NAMALWA (cell line): Measurements from ENCODE around the gene GNB5.
A peak's percentile ranks its signal among the peaks of the same experiment; 100 is the strongest.
"Not testable (repeated sequence)": the region's sequence is repeated elsewhere in the genome, so short reads cannot be mapped to it uniquely, and the experiment has no call there.

Experiments used
- DNase-seq: peaks from one replicate; pipeline ENCODE4 v3.0.0-alpha.2; 2015; ENCODE audit warnings: low spot score

GNB5 gene

DNA sequence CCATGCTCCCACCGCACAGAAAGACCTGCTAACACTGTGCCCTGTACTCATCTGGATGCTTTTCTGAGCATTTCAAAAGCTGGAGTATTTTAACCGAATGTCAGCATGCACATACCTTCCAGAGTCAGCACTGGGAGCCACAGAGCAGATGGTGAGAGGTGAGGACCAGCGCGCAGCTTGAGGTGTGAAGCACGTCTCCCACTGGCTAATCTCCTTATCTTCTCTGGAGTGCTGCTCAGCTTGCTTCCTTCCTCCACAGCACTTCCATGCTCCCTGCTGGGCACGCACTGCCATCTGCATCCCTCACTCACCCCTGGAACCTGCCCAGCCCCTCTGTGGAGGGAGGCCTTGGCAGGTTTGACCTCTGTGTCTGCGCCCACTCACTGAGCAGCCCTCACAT is at the start of gene GNB5:
TSS of gene GNB5 (minus strand) at position 186 of the 400 bp plus-strand sequence. CDS start 6,716 bp downstream, outside the sequence.
- no peak for DNase-seq

DNA sequence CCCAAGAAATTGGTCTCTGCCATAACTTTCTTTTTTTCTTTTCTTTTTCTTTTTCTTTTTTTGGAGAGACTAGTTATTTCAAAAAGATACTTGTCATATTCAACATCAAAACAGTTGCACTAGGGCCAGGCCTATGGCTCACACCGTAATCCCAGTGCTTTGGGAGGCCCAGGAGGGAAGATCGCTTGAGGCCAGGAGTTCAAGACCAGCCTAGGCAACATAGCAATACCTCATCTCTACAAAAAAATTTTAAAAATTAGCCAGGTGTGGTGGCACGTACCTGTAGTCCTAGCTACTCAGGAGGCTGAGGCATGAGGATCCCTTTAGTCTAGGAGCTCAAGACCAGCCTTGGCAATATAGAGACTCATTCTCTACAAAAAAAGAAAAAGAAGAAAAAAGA is 49.0 kb upstream of the GNB5 start:
- no peak for DNase-seq

DNA sequence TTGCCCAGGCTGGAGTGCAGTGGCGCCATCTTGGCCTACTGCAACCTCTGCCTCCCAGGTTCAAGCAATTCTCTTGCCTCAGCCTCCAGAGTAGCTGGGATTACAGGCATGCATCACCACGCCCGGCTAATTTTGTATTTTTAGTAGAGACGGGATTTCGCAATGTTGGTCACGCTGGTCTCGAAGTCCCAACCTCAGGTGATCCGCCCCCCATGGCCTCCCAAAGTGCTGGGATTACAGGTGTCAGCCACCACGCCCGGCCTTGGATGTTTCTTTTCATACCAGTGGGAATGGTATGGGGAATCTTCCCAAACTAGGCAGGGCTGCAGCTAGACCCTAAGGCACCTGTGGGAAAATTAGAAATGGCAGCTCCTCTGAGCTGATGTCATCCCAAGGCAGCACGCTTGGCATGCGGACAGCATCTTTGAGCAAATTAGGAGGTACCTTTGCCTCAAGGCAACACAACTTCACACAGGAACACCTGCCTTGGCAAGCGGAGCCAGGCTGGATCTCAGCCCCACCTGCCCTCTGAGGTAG is 47.9 kb upstream of the GNB5 start:
- DNase-seq: not testable (repeated sequence)

DNA sequence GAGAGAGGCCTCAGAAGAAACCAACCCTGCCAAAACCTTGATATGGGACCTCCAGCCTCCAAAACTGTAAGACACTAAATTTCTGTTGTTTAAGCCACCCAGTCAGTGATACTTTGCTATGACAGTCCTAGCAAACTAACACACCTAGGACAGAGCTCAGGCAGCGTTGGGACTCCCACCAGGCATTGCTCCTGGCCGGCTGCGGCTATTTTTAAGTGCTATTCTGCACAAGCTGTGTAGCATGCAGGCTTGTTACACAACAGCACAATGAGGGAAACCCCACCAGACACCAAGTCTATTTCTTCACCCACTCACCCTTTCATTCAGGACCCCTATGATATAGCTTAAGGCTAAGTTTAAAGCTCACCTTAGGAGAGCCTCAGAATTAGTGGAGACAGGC is 47.0 kb upstream of the GNB5 start:
- no peak for DNase-seq

DNA sequence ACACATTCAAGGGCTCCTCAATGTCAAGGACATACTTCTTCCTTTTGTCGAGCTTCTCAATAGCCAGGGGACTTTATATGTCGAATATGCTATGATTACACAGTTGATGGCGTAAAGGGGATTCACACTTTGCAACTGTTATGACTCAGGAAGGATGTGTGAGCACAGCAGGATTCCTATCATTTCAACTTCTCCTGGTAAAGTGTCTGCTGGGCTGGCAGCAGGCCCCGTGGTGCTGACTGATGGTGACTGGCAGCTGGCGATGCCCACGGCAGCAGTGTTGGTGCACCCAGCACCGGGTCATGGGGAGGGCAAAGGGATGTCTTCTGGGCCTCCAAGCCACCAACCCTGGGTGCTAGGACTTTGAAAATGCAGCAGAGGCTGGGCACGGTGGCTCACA is 44.8 kb upstream of the GNB5 start:
- DNase-seq: no peak

DNA sequence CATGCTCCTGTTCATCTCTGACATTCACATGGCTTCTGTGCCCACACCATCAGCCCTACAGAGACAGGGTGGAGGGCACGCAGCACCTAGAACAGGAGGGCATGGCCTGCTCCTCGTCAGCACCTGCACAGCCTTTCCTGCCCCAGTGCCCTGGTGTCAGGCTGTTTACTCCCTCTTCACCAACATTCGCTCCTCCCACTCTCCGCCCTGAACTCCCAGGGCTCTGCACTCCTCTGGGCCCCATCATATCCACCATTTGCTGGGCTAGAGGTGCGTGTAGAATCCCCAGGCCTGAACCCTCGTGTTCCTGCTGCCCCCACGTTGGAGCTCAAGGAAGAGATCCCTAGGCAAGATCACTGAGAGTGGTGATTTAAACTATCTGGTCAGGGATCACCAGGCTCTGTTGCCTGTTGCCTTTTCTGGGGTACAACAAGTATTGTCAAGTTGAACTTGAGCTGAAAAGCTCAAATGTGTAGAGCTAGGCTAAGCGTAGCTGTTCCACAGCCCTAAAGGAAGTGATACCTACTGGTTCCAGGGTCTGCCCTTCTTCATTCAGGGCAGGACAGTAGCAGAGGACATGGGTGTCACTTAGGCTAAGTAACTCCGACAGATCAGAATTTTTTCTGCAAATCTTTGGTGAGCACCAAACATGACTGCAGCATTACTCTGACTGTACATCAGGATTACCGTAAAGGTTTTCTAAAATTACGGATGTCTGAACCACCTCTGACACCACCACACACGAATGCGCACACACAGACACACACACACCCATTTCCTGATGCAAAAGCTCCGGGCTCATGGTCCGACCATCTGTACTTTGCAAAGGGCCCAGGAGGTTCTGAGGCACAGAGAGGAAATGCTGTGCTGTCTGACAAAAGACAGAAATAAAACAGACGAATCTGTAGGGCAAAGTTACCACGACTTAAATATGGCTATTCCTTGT is 43.7 kb upstream of the GNB5 start:
- DNase-seq: peak; percentile 81

DNA sequence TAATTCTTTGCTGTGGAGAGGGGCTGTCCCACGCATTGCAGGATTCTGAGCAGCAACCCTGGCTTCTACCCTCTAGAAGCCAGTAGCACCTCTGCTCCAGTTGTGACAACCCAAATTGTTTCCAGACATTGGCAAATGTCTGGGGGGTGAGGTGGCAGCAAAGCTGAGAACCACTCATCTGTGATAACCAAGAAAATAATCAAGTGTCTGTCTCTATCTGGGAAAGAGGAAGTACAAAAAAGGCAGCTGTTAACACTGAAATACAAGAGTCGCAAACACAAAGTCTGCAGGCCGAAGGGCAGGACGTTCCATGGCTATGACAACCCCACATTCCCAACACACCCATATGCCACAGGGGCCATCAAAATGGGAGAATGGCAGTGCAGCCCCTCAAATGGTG is 42.2 kb upstream of the GNB5 start:
- DNase-seq: peak; percentile 89

DNA sequence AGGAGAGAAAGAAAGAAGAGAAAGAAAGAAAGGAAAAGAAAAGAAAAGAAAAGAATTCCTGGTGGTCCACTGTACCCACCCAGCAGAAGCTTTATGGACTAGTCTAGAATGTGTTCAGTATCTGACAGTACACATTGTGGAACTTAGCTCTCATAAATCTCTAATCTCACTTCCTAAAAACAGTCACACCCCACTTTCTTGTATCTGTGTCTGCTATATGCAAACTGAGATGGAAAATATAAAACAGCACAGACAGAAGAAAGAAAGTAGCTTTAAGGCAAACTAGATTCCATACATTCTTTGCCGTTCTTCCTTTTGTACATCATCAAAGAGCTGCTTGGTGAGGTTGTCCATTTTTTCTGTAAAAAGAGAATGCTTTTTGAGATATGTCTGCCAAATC is 41.1 kb upstream of the GNB5 start:
- DNase-seq: peak; percentile 82

DNA sequence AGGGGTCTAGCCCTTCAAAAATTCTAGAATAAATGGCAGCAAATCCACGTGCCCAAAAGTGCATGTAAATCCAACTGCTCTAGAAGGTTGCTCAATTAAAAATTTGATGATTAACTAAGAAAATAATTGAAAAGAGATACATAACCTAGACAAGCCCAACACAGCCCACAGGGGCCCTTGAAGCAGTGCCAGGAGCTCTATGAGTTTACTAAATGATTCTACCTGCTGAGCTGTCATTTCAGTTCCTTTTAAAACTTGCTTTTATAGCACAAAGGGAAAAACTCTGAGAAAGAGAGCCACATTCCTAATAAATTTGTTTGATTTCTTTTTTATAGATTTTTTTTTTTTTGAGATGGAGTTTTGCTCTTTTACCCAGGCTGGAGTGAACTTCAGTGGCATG is 38.9 kb upstream of the GNB5 start:
- DNase-seq: no peak

DNA sequence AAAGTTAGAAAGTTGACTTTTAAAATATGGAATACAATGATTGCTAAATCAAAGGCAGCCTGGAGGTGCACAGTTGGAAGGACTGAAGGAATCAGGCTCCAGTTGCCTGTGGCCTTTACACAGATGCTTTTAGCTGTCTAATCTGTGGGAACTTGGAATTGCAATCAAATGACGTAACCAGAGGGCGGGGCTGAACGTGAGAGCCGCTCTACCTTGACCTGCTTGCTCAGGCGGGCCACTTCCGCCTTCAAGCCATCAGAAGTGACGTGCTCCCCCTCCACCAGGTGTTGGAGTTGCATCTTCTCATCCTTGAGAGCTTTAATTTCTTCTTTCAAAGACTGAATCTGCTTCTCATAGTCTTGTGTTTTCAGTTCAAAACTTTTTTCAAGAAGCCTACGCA is 37.7 kb upstream of the GNB5 start:
- peak; percentile 93 for DNase-seq

DNA sequence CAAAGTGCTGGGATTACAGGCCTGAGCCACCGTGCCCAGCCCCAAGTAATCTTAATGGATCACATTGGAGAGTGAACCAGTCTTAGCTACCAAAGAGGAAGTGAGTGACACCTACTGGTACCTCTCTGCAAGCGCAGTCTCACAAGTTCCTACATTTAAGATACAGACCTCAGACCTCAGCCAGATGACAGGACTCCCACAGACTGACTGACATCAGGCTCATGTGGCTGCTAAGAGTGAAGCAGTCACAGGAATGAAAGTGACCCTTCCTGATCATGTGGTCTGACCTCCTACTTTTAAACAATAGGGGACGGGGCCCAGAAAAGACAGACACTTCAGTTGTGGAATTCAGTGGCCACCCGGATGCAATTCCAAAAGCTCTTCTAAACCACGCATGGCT is 36.3 kb upstream of the GNB5 start:
- peak; percentile 94 for DNase-seq

DNA sequence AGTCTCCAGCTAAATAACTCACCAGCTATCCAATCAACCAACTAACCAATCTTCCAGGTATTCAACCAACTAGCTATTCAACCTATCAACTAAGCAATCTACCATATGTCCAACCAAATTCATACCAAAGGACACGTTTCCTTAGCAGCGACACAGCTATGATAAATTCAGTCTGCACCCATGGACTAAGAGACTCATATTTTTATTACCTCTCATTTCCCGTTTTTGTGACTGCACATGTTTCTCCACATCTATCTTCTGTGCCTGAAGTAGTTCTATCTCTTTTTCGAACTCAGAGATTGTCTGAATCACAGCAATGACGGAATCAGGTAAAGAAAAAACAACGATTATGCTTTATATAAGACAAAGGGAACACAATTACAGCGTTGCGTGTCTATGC is 34.0 kb upstream of the GNB5 start:
- no peak for DNase-seq

DNA sequence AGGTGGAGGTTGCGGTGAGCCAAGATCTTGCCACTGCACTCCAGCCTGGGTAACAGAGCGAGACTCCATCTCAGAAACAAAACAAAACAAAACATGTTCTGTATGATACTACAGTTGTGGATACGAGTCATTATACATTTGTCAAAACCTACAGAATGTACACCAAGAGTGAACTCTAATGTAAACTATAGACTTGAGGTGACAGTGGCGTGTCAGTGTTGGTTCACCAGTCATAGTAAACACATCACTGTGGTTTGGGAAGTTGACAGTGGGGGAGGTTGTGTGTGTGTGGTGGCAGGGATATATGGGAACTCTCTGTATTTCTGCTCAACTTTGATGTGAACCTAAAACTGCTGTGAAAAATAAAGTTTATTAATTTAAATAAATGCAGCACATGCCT is 33.0 kb upstream of the GNB5 start:
- DNase-seq: no peak

DNA sequence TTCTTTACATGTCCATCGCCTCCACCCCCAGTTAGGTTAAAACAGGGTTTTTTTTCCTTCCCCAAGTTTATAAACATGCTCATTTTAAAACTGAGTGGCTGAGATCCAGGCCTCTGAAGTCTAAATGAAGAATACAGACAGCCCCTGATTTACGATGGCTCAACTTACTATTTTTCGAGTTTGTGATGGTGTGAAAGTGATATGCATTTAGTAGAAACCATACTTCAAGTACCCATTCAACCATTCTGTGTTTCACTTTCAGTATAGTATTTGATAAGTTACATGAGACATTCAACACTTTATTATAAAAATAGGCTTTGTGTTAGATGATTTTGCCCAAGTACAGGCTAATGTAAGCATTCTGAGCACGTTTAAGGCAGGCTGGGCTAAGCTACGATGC is 30.5 kb upstream of the GNB5 start:
- no peak for DNase-seq

DNA sequence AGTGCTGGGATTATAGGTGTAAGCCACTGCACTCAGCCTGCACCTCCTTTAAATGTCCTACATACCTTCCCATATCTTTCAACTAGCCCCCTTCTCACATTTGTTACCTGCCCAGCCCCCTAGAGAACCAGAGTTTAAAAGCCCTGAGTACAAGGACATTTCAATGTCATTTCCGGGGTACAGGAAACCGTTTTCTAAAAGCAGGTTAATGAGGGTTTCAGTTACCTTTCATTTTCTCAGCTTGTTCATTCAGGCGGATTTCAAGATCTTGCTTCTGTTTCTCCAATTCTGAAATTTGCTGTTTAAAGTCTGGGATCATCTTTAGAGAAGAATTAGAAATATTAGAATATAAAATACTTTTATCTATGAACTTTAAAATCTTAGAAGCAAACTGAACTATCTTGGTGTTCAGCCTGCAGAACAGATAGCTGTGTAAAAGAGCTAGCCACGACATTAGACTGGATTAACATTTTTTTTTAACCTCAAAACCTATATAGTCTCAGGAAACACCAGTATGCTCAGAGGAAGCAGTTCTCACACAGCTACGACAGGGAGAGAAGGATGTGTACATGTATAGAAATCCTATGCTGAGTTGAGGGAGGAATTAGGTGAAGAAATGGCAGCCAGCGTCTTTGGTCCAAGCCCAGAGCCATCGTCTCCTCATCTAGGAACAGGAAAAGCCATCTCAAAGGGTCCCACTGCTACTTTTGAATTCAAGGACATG is 29.9 kb upstream of the GNB5 start:
- DNase-seq: peak; percentile 59

DNA sequence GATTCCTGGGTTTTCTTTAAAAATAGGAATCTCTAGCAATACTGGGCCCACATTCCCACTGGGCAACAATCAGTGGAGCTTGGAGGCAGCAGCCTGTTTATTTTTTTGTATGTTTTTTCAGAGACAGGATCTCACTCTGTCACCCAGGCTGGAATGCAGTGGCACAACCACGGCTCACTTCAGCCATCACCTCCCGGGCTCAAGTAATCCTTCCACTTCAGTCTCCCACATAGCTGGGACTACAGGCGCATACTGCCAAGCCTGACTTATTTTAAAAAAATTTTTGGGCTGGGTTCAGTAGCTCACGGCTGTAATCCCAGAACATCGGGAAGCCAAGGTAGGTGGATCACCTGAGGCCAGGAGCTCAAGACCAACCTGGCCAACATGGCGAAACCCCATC is 29.1 kb upstream of the GNB5 start:
- no peak for DNase-seq

DNA sequence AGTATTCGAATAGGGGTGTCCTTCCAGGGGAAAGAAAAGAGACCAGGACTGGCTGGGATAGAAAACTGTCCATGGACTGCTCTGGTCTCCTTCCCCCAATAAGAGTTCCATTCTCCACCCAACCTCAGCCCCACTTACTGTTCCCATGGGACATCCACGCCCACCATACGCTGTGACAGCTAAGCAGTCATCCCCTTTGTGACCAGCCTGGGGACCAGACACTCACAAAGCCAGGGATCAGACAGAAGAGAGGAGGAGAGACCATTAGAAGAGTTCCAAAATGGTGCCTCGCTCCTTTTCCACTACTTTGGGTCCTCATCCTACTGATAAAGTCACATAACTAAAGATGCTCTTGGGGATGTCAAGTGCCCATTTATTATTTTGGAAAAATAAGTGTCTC is 27.6 kb upstream of the GNB5 start:
- no peak for DNase-seq

DNA sequence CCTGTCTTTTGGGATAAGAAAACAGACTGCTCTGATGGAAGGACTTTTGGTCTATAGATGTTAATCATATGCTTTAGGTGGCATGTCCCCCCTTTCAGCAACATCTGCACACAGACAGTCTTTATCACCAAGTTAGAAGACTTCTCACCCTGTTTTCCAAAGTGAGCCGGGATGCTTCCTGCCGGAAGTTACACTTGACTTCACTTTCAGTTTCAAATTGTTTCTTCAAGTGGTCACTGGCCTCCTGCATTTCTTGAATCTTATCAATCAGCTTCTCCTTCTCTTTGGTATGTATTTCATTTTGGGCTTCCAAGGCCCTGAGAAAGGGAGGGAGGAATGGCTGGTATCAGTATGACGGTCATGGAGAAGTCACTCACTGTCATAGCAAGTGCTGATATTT is 27.2 kb upstream of the GNB5 start:
- DNase-seq: no peak

DNA sequence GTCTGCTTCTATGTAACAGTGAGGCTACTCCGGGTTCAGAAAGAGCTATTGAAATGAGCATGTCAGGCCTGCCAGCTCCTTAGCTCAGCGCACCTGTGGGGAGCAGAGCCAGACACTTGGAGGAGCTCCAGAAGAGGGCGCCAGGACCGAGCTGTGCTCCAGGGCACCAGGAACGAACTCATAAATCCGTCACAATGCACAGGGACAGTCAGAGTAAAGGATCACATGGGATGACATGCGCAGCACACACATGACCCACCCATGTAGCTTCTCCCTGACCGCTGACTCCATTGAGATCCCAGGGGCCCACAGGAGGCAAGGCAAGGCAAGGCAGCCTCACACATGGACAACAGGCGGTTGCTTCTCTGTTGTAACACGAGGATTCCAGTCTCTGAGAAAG is 26.0 kb upstream of the GNB5 start:
- peak; percentile 49 for DNase-seq

DNA sequence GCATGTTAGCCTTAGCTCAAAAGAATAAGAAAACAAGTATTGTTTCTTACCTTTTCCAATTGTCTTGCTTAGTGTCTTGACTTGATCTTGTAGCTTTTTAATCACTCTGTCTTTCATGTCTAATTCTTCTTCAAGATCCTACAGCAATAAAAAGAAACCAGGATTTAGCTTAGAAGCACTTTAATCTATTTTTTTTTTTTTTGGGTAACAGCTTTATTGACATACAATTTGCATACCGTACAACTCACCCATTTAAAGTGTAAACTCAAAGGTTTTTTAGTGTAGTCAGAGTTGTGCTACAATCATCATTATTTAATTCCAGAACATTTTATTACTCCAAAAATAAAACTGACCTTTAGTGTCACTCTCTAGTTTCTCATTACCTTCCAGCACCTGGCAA is 23.4 kb upstream of the GNB5 start:
- no peak for DNase-seq

DNA sequence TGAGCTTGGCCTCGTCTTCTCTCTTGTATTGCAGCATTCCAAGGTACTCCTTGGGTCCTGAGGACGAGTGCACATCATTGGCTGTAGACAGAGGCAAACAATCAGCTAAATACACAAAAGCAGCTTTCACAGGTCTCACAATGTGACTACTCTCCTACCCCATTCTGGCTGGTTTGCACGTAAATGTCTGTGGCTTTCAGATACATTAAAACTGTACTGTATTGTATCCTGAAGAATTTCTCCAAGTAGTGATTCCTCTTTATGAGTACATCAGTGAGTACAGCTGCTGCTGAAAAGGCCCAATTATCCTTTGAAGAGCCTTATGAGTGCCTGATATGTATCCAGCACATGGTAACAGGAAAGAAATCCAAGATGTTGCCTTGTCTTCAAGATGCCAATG is 22.0 kb upstream of the GNB5 start:
- no peak for DNase-seq

DNA sequence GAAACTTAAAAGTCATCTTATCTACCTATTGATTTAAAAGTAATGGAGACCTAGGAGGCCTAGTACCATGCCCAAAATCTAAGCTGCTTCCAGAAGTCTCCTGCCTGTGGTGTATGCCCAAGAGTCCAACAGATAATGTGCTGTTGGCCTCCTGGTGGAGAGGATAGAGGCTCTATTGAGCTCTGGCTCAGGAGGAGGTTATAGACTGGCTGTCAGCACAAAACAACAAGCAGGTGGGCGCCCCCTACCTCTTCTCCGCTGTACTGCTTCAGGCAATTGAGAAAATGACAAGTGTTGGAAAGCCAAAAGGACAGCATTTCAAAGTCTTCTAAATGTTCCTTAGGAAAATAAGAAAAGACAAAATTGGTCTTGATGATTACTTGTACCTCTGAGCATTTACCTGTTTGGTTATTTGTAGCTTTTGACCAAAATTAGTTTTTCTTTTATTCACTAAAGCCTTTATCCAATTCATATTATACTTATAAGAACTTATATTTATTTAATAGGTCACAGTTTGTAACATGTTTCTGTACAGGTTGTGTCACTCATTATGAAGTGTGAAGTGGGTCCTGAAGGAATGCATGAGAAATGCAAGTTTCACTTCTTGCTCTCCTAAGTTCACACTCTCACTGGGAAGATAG is 17.2 kb upstream of the GNB5 start:
- DNase-seq: peak; percentile 87

DNA sequence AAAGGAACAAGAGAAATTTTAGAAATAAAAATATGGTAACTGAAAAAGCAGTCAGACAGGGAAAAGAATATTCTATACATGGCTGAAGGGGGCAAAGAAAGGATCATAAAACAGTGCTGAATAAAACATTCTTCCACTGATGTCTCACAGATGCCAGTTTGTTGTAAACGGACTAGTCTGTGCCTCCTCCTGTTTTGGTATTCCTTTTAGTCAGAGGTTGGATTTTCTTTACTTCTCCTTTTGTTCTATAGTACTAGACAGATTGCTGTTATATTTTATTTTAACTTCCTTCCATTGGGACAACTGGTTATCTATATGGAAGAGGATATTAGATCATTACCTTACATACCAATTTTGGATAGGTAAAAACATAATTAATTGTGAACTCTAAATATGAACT is 16.0 kb upstream of the GNB5 start:
- DNase-seq: no peak
